ENCODE results near the gene RAET1G. TPM values are rescaled to one million over a fixed set of nuclear protein-coding genes. Genes with fewer than 3 reads are reported as not detected.
"Not testable (repeated sequence)": the region's sequence is repeated elsewhere in the genome, so short reads cannot be mapped to it uniquely, and the experiment has no call there.

RAET1G gene
- total RNA-seq = 1 to 10 TPM in 1 of 4 donors, not detected in 3; 1.4 TPM

- TF ChIP-seq POLR2A (IDR thresholded peaks at IDR 0.05) = peak in 1 of 2 donors; percentile 33
- TF ChIP-seq, protein P1, sequence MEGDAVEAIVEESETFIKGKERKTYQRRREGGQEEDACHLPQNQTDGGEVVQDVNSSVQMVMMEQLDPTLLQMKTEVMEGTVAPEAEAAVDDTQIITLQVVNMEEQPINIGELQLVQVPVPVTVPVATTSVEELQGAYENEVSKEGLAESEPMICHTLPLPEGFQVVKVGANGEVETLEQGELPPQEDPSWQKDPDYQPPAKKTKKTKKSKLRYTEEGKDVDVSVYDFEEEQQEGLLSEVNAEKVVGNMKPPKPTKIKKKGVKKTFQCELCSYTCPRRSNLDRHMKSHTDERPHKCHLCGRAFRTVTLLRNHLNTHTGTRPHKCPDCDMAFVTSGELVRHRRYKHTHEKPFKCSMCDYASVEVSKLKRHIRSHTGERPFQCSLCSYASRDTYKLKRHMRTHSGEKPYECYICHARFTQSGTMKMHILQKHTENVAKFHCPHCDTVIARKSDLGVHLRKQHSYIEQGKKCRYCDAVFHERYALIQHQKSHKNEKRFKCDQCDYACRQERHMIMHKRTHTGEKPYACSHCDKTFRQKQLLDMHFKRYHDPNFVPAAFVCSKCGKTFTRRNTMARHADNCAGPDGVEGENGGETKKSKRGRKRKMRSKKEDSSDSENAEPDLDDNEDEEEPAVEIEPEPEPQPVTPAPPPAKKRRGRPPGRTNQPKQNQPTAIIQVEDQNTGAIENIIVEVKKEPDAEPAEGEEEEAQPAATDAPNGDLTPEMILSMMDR (IDR thresholded peaks at IDR 0.05) = no peak
- Histone ChIP-seq H3K4me3 (peak within 1 kb of the TSS; percentile 35 to 43), H3K4me1 (no peaks in the 10 kb centered on the region), H3K9me3 (no peaks in the 10 kb centered on the region), H3K36me3 (no peaks in the 10 kb centered on the region), H3K27me3 (no peaks in the 10 kb centered on the region), H3K27ac (no peak within 1 kb of the TSS)
- intact Hi-C loops (cut with DNase I; ENCODE audit: low total_unique reads) = no loop called here
- peak; percentile 90 to 91 for DNase-seq
Measured at GRCh38 chr6:149922642-149923326, at the start of gene RAET1G. RAET1G (minus strand) TSS chr6:149923121; CDS start chr6:149923010, 111 bp downstream.

- no peak for TF ChIP-seq POLR2A (IDR thresholded peaks at IDR 0.05)
- TF ChIP-seq, protein P1 (IDR thresholded peaks at IDR 0.05) = no peak
- H3K9me3 ChIP-seq = no peaks in the 10 kb centered on the region
- intact Hi-C loops (cut with DNase I; ENCODE audit: low total_unique reads) = no loop called here
- no peaks in the 10 kb centered on the region for H3K36me3 ChIP-seq
- H3K4me3 ChIP-seq = no peak overlapping the region
- H3K27ac ChIP-seq = no peak overlapping the region
- DNase-seq = no peak
- H3K4me1 ChIP-seq = peaks cover 0 to 4% of the 10 kb centered on the region in 2 donors
- H3K27me3 ChIP-seq = peaks cover 9 to 17% of the 10 kb centered on the region in 2 donors
Measured at GRCh38 chr6:149969635-149970034, 46.7 kb upstream of the RAET1G start.

GRCh38 chr6:149968909-149969308 lies 46.0 kb upstream of the RAET1G start:
- H3K36me3 ChIP-seq; H3K27ac ChIP-seq; H3K9me3 ChIP-seq; DNase-seq; H3K4me3 ChIP-seq; intact Hi-C loops (cut with DNase I; ENCODE audit: low total_unique reads): not testable (repeated sequence)
- Histone ChIP-seq H3K4me1 (peaks cover 0 to 11% of the 10 kb centered on the region in 2 donors), H3K27me3 (peaks cover 16 to 21% of the 10 kb centered on the region in 2 donors)

GRCh38 chr6:149967999-149968398 lies 45.1 kb upstream of the RAET1G start:
- H3K36me3 ChIP-seq; H3K27ac ChIP-seq; H3K9me3 ChIP-seq; intact Hi-C loops (cut with DNase I; ENCODE audit: low total_unique reads); DNase-seq; H3K4me3 ChIP-seq: not testable (repeated sequence)
- peaks cover 0 to 11% of the 10 kb centered on the region in 2 donors for H3K4me1 ChIP-seq
- peaks cover 20 to 21% of the 10 kb centered on the region in 2 donors for H3K27me3 ChIP-seq

- H3K4me3 ChIP-seq = no peak overlapping the region
- peaks cover 0 to 11% of the 10 kb centered on the region in 2 donors for H3K4me1 ChIP-seq
- no peak for DNase-seq
- H3K36me3 ChIP-seq = no peaks in the 10 kb centered on the region
- TF ChIP-seq POLR2A (IDR thresholded peaks at IDR 0.05) = no peak
- TF ChIP-seq, protein P1 (IDR thresholded peaks at IDR 0.05) = no peak
- H3K27ac ChIP-seq = no peak overlapping the region
- peaks cover 20 to 21% of the 10 kb centered on the region in 2 donors for H3K27me3 ChIP-seq
- H3K9me3 ChIP-seq = no peaks in the 10 kb centered on the region
- intact Hi-C loops (cut with DNase I; ENCODE audit: low total_unique reads) = no loop called here
Measured at GRCh38 chr6:149967591-149967990, 44.7 kb upstream of the RAET1G start.

DNA sequence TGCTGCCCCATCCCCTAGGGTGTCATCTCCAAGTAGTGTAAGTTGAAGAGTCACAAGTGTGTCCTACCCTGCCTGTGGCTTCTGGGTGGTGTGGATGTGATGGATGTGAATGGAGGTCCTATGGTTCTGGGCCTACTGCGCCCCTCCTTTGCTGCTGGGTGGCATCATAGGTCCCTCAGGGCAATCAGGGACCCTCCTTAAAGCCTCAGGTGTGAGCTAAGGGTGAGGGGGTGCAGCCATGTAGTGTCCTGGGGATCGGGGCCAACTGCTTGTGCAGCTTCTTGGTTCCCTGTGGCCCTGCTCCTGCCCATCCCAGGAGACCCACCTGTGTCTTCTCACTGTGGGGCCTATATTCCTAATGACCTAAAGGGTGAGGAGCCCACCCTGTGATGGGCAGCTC lies 43.4 kb upstream of the RAET1G start:
- H3K27ac ChIP-seq; DNase-seq; H3K9me3 ChIP-seq; H3K36me3 ChIP-seq; H3K4me3 ChIP-seq; intact Hi-C loops (cut with DNase I; ENCODE audit: low total_unique reads): not testable (repeated sequence)
- Histone ChIP-seq H3K4me1 (peaks cover 0 to 11% of the 10 kb centered on the region in 2 donors), H3K27me3 (peaks cover 20 to 24% of the 10 kb centered on the region in 2 donors)
